SHP77 treated with DMSO at 0.1 percent for 48 hours (cell line): Measurements from ENCODE around the gene CA5A.

Source experiments
- DNase-seq: peaks from one replicate; lab custom pipeline; 2025; lab: John Stamatoyannopoulos, UW

Gene CA5A

GRCh38 chr16:87848676-87849345 is 87.5 kb downstream of the CA5A start:
- DNase-seq = no peak

DNA sequence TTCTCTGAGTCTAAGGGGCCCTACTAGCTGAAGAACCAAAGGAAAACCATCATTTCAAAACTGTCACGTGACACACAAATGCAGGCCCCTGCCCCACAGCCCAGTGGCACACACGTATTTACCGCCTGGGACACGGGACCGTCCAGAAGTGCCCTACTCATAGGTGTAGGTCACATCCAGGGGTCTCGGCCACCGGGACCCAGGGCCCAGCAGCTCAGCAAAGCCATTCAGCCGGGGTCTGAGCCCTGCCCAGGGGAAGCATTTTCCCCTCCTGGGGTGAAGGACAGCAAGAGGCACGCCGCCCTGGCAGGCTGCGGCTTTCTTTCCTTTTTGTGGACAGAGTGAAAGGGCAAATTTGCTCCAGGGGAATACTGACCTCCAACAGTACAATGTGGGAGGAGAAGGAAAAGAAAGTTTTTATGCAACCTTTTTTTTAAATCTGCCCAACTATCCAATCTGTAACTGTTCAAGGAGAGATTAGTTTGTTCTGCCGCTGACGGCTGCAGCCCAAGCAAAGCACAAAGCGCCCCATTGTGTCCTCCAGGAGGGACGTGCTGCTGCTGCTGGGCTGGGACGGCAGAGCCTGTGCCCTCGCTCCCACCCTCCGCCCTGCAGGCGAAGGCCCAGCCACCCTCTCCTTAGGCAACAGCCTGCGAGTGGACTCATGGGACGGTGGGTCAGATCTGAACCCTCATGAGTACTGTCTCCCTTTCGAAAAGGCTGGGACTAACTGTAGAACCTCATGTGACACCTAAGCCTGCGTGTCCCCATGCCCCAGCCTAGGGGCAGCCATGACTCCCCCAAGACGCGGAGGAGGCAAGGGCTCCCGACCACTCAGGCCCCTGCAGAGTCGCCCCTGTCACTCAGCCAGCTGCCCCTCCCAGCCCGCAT is 88.3 kb downstream of the CA5A start:
- no peak for DNase-seq

GRCh38 chr16:87847467-87847784 is 88.9 kb downstream of the CA5A start:
- no peak for DNase-seq

- DNase-seq = no peak
Measured at GRCh38 chr16:87846705-87847466, 89.4 kb downstream of the CA5A start.

- no peak for DNase-seq
Measured at GRCh38 chr16:87845807-87846619, 90.3 kb downstream of the CA5A start.

- no peak for DNase-seq
Measured at GRCh38 chr16:87845213-87845612, 91.1 kb downstream of the CA5A start.

DNA sequence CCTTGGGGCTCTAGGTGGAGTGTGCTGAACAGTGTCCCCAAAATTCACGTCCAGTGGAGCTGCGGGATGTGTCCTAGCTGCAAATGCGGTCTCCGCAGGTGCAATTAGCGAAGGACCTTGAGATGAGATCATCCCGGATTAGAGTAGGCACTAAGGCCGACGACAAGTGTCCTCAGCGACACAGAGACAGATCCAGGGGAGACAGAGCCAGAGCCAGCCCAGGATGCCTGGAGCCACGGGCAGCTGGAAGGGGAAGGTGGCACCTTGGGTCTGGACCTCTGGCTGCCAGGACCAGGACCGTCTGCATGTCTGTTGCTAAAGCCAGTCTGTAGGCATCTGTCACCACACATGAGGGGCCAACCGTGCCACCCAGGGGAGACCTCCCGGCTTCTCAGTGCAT is 91.5 kb downstream of the CA5A start:
- DNase-seq = no peak

- no peak for DNase-seq
Measured at GRCh38 chr16:87844120-87844733, 92.1 kb downstream of the CA5A start.

DNA sequence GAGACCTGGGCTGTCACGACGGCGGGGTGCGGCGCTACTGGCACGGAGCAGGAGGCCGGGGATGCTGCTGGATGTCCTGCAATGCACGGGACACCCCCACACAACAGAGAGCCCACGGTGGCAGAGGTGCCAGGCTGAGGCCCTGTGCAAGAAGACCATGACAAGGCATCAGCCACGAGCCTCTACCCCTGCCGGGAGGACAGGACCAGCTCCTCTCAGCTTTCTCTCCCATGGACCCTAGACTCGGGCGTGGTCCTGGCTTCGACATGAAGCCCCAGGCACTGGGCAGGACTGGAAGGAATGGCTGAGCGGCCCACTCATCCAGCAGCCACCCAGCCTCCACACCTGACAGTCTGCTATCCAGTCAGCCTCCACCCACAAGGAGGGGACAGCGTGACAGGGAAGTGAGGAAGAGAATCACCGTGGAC is 92.6 kb downstream of the CA5A start:
- DNase-seq = no peak

- no peak for DNase-seq
Measured at GRCh38 chr16:87842209-87842869, 94.0 kb downstream of the CA5A start.

DNA sequence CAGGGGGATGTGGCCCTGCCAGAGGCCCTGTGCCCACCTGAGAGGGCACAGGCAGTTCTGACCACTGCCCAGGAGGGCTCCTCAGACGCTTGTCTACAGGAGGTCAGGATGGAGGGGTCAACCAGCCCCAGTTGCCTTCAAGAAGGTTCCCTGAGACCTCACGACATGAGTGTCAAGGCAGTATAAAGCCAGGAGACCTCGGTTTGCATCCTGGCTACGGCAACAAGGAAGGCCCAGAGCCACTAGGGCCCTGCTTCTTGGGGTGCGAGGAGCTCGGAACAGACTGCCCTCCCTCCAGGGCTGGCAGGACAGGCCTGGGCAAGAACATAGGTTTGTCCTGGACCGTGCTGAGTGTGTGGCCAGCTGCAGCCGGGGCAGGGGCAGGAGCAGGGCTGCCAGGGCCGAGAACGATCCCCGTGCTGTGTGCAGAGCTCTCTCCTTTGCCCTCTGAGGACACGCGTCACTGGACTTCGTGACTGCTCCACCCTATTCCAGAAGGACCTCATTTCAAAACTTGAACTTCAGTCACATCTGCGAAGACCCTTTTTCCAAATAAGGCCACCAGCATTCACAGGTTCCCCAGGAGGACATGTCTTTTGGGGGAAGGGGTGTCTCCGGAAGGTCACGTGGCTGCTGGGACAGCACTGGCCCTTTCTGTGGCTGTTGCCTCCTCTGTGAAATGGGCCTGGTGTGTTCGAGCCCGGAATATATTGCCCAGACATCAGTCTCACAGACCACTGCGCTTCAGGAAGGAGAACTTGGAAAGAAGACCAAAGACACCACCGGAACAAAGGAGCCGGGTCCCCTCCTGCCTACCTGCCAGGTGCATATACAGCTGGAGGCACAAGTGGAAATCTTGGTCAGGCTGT is 94.8 kb downstream of the CA5A start:
- no peak for DNase-seq

GRCh38 chr16:87840271-87840978 is 95.9 kb downstream of the CA5A start:
- no peak for DNase-seq

- no peak for DNase-seq
Measured at GRCh38 chr16:87839542-87840270, 96.6 kb downstream of the CA5A start.

- no peak for DNase-seq
Measured at GRCh38 chr16:87838643-87839541, 97.4 kb downstream of the CA5A start.
